ENCODE results near the gene FADS2. TPM values are rescaled to one million over a fixed set of nuclear protein-coding genes. Genes with fewer than 3 reads are reported as not detected.

FADS2 gene
- total RNA-seq, 1 experiment from 2014 or later, result 1,097 TPM

DNA sequence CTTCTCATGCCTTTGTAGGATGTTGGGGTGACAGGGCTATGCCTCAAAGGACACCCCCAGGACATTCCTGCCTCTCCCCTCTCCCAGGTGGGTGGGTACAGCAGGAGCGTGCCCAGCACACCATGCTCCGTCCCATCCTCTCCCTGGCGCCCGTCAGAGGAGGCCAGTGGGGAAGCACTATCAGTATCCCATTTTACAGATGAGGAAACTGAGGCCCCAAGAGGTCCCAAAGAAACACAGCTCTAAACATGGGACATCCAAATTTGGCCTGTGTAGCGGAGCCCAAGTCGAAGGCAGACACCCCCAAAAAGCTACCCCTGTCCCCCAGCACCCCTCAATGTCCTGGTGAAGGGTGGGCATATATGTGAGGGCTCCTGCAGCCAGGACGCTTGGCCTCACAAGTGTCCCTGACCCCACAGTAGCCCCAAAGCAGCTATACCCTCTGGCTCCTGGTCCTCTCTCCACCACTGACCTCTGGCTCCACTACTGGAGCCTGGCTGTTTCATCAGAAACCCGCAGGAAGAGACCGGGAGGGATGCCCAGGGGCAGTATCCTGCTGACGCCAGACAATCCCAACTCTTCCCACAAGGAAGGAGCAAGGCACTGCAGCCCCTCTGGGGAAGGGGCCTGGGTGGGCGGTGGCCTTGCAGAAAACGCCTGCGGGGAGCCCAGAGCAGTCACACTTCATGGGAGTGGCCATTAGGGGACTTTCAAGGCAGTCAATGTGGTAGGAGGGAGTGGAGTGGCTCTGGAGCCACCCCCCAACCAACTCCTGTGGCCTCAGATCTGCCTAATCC lies 57.9 kb downstream of the FADS2 start:
- no peaks in the 10 kb centered on the region for H3K36me3 ChIP-seq (ENCODE audit: insufficient read depth, low read length, poor library complexity, severe bottlenecking)
- no peaks in the 10 kb centered on the region for H3K27me3 ChIP-seq (replicated peaks; ENCODE audit: insufficient read depth, low read depth, low read length, poor library complexity)
- DNase-seq (ENCODE audit: low spot score), result no peak
- H3K27ac ChIP-seq (ENCODE audit: low read depth, low read length, poor library complexity, severe bottlenecking), result no peak overlapping the region
- CTCF ChIA-PET, result interaction anchor here (0.8 to 1.3 kb wide), 3 partner anchors 12 to 222 kb away, joined by 3 to 4 read pairs (median 3); no protein-coding TSS in a partner anchor
- no TSS peak for BruUV-seq (replicated peaks)
- POLR2A ChIA-PET (ENCODE audit: low non-redundant PET), result no interaction called here
- H3K4me3 ChIP-seq (ENCODE audit: low read depth, low read length, poor library complexity, severe bottlenecking), result no peak overlapping the region
- TF ChIP-seq EZH2 (IDR thresholded peaks at IDR 0.05; ENCODE audit: borderline replicate concordance, low read depth, low read length, poor library complexity, severe bottlenecking), result no peak
- TF ChIP-seq, protein P1, sequence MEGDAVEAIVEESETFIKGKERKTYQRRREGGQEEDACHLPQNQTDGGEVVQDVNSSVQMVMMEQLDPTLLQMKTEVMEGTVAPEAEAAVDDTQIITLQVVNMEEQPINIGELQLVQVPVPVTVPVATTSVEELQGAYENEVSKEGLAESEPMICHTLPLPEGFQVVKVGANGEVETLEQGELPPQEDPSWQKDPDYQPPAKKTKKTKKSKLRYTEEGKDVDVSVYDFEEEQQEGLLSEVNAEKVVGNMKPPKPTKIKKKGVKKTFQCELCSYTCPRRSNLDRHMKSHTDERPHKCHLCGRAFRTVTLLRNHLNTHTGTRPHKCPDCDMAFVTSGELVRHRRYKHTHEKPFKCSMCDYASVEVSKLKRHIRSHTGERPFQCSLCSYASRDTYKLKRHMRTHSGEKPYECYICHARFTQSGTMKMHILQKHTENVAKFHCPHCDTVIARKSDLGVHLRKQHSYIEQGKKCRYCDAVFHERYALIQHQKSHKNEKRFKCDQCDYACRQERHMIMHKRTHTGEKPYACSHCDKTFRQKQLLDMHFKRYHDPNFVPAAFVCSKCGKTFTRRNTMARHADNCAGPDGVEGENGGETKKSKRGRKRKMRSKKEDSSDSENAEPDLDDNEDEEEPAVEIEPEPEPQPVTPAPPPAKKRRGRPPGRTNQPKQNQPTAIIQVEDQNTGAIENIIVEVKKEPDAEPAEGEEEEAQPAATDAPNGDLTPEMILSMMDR (conservative IDR thresholded peaks at IDR 0.05; ENCODE audit: low read depth, low read length), result no peak
- intact Hi-C loops (cut with micrococcal nuclease; ENCODE audit: unreplicated experiment), result no loop called here
- H3K4me1 ChIP-seq (ENCODE audit: insufficient read depth, low read length, poor library complexity, severe bottlenecking), result peaks cover 14% of the 10 kb centered on the region
- no peaks in the 10 kb centered on the region for H3K9me3 ChIP-seq (ENCODE audit: low read depth, low read length, poor library complexity, severe bottlenecking)

DNA sequence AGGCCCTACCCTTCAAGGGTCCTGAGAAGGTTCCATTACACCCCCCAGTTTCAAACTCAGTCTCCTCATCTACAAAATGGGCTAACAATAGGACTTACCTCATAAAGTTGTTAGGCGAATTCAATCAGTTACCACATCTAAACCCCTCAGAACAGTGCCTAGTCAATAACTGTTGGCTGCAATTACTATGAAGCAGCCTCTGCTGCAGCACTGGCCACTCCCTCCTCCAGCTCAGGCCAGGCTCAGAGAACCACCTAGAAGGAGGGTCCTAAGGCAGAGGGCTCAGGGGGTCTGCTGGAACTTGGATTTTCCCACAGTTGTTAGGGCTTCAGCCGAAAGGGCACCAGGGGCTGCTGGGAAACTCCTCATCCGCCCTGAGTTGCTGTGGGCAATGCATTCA lies 58.5 kb downstream of the FADS2 start:
- intact Hi-C loops (cut with micrococcal nuclease; ENCODE audit: unreplicated experiment), result no loop called here
- Histone ChIP-seq H3K4me3 (ENCODE audit: low read depth, low read length, poor library complexity, severe bottlenecking) (no peak overlapping the region), H3K27me3 (replicated peaks; ENCODE audit: insufficient read depth, low read depth, low read length, poor library complexity) (no peaks in the 10 kb centered on the region), H3K27ac (ENCODE audit: low read depth, low read length, poor library complexity, severe bottlenecking) (no peak overlapping the region), H3K9me3 (ENCODE audit: low read depth, low read length, poor library complexity, severe bottlenecking) (no peaks in the 10 kb centered on the region), H3K36me3 (ENCODE audit: insufficient read depth, low read length, poor library complexity, severe bottlenecking) (no peaks in the 10 kb centered on the region), H3K4me1 (ENCODE audit: insufficient read depth, low read length, poor library complexity, severe bottlenecking) (peaks cover 8% of the 10 kb centered on the region)
- ChIA-PET CTCF (interaction anchor here (0.8 to 1.0 kb wide), 2 partner anchors 11 to 222 kb away, joined by 3 read pairs; no protein-coding TSS in a partner anchor), POLR2A (ENCODE audit: low non-redundant PET) (no interaction called here)
- no peak for DNase-seq (ENCODE audit: low spot score)
- TF ChIP-seq EZH2 (IDR thresholded peaks at IDR 0.05; ENCODE audit: borderline replicate concordance, low read depth, low read length, poor library complexity, severe bottlenecking), result no peak
- TF ChIP-seq, protein P1 (conservative IDR thresholded peaks at IDR 0.05; ENCODE audit: low read depth, low read length), result no peak
- BruUV-seq (replicated peaks), result no TSS peak

DNA sequence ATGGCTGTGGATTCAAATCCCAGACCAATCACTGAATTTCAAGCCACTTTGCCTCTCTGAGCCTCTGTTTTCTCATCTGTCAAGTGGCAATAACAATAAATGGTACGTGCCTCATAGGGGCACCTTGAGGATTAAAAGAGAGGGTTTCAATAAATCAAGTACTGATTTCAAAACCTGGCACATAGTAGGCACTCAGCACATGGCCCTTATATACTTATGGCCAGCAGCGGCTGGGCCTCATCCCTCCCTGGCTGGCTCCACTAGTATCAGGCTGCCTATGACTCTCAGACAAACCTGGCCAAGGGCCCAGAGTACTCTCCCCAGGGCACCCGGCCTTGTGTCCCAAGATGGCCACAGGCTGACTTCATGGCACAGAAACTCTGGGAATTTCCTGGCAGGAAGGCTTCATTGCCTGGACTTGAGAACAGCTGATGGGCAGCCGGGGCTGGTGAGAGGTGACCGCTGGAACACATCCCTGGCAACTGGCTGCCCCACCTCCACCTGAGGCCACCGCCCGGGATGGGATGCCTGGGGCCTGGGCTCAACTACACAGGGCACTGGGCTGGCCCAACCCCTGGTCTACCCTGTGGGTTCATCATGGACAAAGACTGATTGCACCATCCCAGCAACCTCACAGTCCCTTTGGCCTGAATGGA lies 59.9 kb downstream of the FADS2 start:
- Histone ChIP-seq H3K4me1 (ENCODE audit: insufficient read depth, low read length, poor library complexity, severe bottlenecking) (peaks cover 6% of the 10 kb centered on the region), H3K27me3 (replicated peaks; ENCODE audit: insufficient read depth, low read depth, low read length, poor library complexity) (no peaks in the 10 kb centered on the region), H3K36me3 (ENCODE audit: insufficient read depth, low read length, poor library complexity, severe bottlenecking) (no peaks in the 10 kb centered on the region), H3K27ac (ENCODE audit: low read depth, low read length, poor library complexity, severe bottlenecking) (no peak overlapping the region), H3K4me3 (ENCODE audit: low read depth, low read length, poor library complexity, severe bottlenecking) (no peak overlapping the region), H3K9me3 (ENCODE audit: low read depth, low read length, poor library complexity, severe bottlenecking) (no peaks in the 10 kb centered on the region)
- TF ChIP-seq, protein P1 (conservative IDR thresholded peaks at IDR 0.05; ENCODE audit: low read depth, low read length), result no peak
- no peak for TF ChIP-seq EZH2 (IDR thresholded peaks at IDR 0.05; ENCODE audit: borderline replicate concordance, low read depth, low read length, poor library complexity, severe bottlenecking)
- ChIA-PET CTCF (no interaction called here), POLR2A (ENCODE audit: low non-redundant PET) (no interaction called here)
- intact Hi-C loops (cut with micrococcal nuclease; ENCODE audit: unreplicated experiment), result no loop called here
- BruUV-seq (replicated peaks), result no TSS peak
- no peak for DNase-seq (ENCODE audit: low spot score)

Measured in A673 (cell line).